ENCODE measurements around the gene SAMD5. TPM values are rescaled to one million over a fixed set of nuclear protein-coding genes. Genes with fewer than 3 reads are reported as not detected.

The SAMD5 gene
- total RNA-seq, 1 experiment from 2014 or later, result 0.23 TPM

DNA sequence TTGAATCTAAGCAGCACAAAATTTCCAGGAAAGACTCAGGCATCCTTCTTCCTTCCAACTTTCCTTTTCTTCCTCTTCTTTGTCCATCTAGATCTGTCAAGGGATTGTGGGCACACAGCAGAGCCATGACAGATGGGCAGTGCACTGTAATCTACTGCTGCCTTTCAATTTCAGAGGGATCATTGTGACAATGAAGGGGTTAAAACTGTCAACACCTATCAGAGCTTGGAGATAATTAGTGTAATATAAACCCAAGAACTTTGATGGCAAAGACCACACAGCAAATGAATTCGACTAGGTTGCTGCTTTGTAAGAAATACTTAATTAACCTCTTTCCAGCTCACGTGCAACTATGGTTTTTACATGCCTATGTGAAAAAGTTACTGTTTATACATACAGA is 55.0 kb downstream of the SAMD5 start:
- DNase-seq (ENCODE audit: low read depth, low spot score), result no peak
- Histone ChIP-seq H3K27ac (ENCODE audit: low read length) (no peak overlapping the region), H3K36me3 (ENCODE audit: control insufficient read depth, insufficient read depth, low read length) (no peaks in the 10 kb centered on the region), H3K4me1 (ENCODE audit: control insufficient read depth, insufficient read depth, low read length) (no peaks in the 10 kb centered on the region), H3K9me3 (ENCODE audit: control insufficient read depth, insufficient read depth, low read depth, low read length) (no peaks in the 10 kb centered on the region), H3K4me3 (ENCODE audit: low read depth in 2 of 2, low read length in 2 of 2) (no peak overlapping the region), H3K27me3 (ENCODE audit: control insufficient read depth, insufficient read depth, low read length) (no peaks in the 10 kb centered on the region)
- ChIA-PET POLR2A (no interaction called here), CTCF (no interaction called here)
- TF ChIP-seq SIN3A (IDR thresholded peaks at IDR 0.05; ENCODE audit: borderline replicate concordance, insufficient read depth, low read depth, low read length) (no peak), POLR2AphosphoS5 (IDR thresholded peaks at IDR 0.05; ENCODE audit: low read depth, low read length) (no peak), REST (IDR thresholded peaks at IDR 0.05; ENCODE audit: insufficient read depth in 1 of 2, low read depth in 2 of 2, low read length in 1 of 2) (no peak), TCF7L2 (IDR thresholded peaks at IDR 0.05; ENCODE audit: low read depth, low read length) (no peak), CTCF (IDR thresholded peaks at IDR 0.05) (no peak)
- intact Hi-C loops (cut with micrococcal nuclease; ENCODE audit: unreplicated experiment), result no loop called here
- no TSS peak for BruUV-seq (replicated peaks)
- ATAC-seq, result no peak
- in situ Hi-C loops (cut with HindIII; ENCODE audit: low pct_unique_long_range_greater_than_20kb, low sequenced_read_pairs), result no loop called here

GRCh38 chr6:147564556-147564955 is 56.1 kb downstream of the SAMD5 start:
- no peak for DNase-seq (ENCODE audit: low read depth, low spot score)
- BruUV-seq (replicated peaks), result no TSS peak
- in situ Hi-C loops (cut with HindIII; ENCODE audit: low pct_unique_long_range_greater_than_20kb, low sequenced_read_pairs) (no loop called here), intact Hi-C loops (cut with micrococcal nuclease; ENCODE audit: unreplicated experiment) (no loop called here)
- Histone ChIP-seq H3K27me3 (ENCODE audit: control insufficient read depth, insufficient read depth, low read length) (no peaks in the 10 kb centered on the region), H3K27ac (ENCODE audit: low read length) (no peak overlapping the region), H3K9me3 (ENCODE audit: control insufficient read depth, insufficient read depth, low read depth, low read length) (no peaks in the 10 kb centered on the region), H3K4me1 (ENCODE audit: control insufficient read depth, insufficient read depth, low read length) (no peaks in the 10 kb centered on the region), H3K36me3 (ENCODE audit: control insufficient read depth, insufficient read depth, low read length) (no peaks in the 10 kb centered on the region), H3K4me3 (ENCODE audit: low read depth in 2 of 2, low read length in 2 of 2) (no peak overlapping the region)
- ChIA-PET CTCF (no interaction called here), POLR2A (no interaction called here)
- ATAC-seq, result no peak
- TF ChIP-seq SIN3A (IDR thresholded peaks at IDR 0.05; ENCODE audit: borderline replicate concordance, insufficient read depth, low read depth, low read length), result no peak
- no peak for TF ChIP-seq POLR2AphosphoS5 (IDR thresholded peaks at IDR 0.05; ENCODE audit: low read depth, low read length)
- no peak for TF ChIP-seq TCF7L2 (IDR thresholded peaks at IDR 0.05; ENCODE audit: low read depth, low read length)
- no peak for TF ChIP-seq REST (IDR thresholded peaks at IDR 0.05; ENCODE audit: insufficient read depth in 1 of 2, low read depth in 2 of 2, low read length in 1 of 2)
- TF ChIP-seq CTCF (IDR thresholded peaks at IDR 0.05), result no peak

Data from Panc1 (cell line).